ENCODE data around the gene NRG3.

DNA sequence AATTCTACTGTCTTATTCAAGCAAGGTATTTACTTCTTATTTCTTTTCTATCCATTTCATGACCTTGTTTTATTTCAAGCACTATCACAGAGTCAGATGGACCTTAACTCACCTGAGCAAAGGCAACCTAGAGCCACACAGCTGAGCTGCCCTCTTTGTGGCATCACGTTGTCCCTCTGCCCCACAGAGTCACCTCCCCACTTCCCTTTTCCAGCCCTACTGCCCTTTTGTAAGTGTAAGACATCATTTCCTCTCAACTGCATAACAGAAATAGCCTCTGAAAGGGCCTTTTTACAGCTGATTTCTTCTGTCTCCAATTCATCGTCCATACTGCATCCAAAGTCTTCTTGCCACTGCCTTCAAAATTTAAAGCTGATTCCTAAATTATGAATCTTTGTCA lies 946.0 kb downstream of the NRG3 start:
- TF ChIP-seq TAF1 (IDR thresholded peaks at IDR 0.05; ENCODE audit: low read depth, low read length) (no peak), POLR2A (IDR thresholded peaks at IDR 0.05; ENCODE audit: low read depth, low read length) (no peak), POLR2AphosphoS5 (IDR thresholded peaks at IDR 0.05; ENCODE audit: low read depth, low read length) (no peak), SPI1 (IDR thresholded peaks at IDR 0.05; ENCODE audit: low read depth, low read length) (peak; percentile 73), PAX5 (IDR thresholded peaks at IDR 0.05; ENCODE audit: insufficient read depth, low read length, severe bottlenecking) (no peak), POU2F2 (IDR thresholded peaks at IDR 0.05; ENCODE audit: low read depth, low read length) (no peak)

Measured in GM12891 (cell line).